HCT116 (cell line): ENCODE data around the gene CD207. TPM values are rescaled to one million over a fixed set of nuclear protein-coding genes. Genes with fewer than 3 reads are reported as not detected.

ENCODE experiments used
- ATAC-seq: fragments of 200-7000 bp; cut with Tn5 transposase; 2 replicates; pipeline ENCODE4 v1.9.1; 2020; ENCODE audit warnings: mild to moderate bottlenecking, moderate library complexity
- BruUV-seq: library from RNA; stranded (reverse); fragments of 400-500 nt; replicated peaks from 2 replicates; lab custom pipeline; 2021; lab: Mats Ljungman, UMichigan
- CTCF ChIA-PET: fragments of 300-600 bp; sonication (Branson Sonifier 250); formaldehyde crosslinking; loops from one replicate; lab custom pipeline; 2021; ENCODE audit warnings: antibody characterized with exemption; lab: Charles Lee
- POLR2A ChIA-PET: fragments of 300-600, 350-600 bp; sonication (Branson Sonifier 250); formaldehyde crosslinking; loops from one replicate; lab custom pipeline; 2021; ENCODE audit warnings: antibody characterized with exemption; lab: Charles Lee
- RAD21 ChIA-PET, 2 experiments: fragments of 300-600 bp; sonication (Branson Sonifier 250); formaldehyde crosslinking; loops; one replicate each; lab custom pipeline; 2023; ENCODE audit warnings: low total read pairs in 2 of 2; ENCODE audit not compliant: uncharacterized antibody in 2 of 2, unreplicated experiment in 2 of 2, low non-redundant PET in 1 of 2; lab: Charles Lee
- DNase-seq: peaks from one replicate; pipeline ENCODE4 v3.0.0-alpha.2; 2010; ENCODE audit warnings: low read depth, low spot score
- H2AFZ ChIP-seq: fragments of 200-600 bp; shearing (Covaris generic), sonication (generic); 2 replicates; pipeline ENCODE4 v1.6.1; 2017; ENCODE audit warnings: low read depth, mixed run types, mixed read lengths, antibody characterized with exemption, low read length; ENCODE audit not compliant: poor library complexity, severe bottlenecking
- H3K27ac ChIP-seq: 2 replicates; pipeline ENCODE4 v1.5.1; 2012; ENCODE audit warnings: low read depth, low read length
- H3K27me3 ChIP-seq: fragments of 200-600 bp; sonication (generic); 2 replicates; pipeline ENCODE4 v1.6.1; 2016; ENCODE audit warnings: mixed run types, low read length, mixed read lengths; ENCODE audit not compliant: insufficient read depth
- H3K36me3 ChIP-seq, 2 experiments: fragments of 200-500 bp in 1 of 2; fragments of 200-600 bp in 1 of 2; sonication (Bioruptor generic) in 1 of 2; sonication (generic) in 1 of 2; 2 replicates each; pipeline versions ENCODE4 v1.5.1 to v1.6.1; 2014 to 2016; ENCODE audit warnings: low read length in 2 of 2, inconsistent platforms in 1 of 2, mixed read lengths in 1 of 2, mixed run types in 1 of 2; ENCODE audit not compliant: insufficient read depth in 2 of 2, control insufficient read depth in 1 of 2
- H3K4me1 ChIP-seq, 2 experiments: fragments of 200-600 bp in 1 of 2; sonication (generic) in 1 of 2; 2 replicates each; pipeline versions ENCODE4 v1.5.1 to v1.6.1; 2012 to 2017; ENCODE audit warnings: low read length in 2 of 2, inconsistent platforms in 1 of 2, mild to moderate bottlenecking in 1 of 2, mixed read lengths in 1 of 2, mixed run types in 1 of 2, moderate library complexity in 1 of 2; ENCODE audit not compliant: insufficient read depth in 2 of 2, control insufficient read depth in 1 of 2
- H3K4me2 ChIP-seq: fragments of 200-600 bp; sonication (generic); 2 replicates; pipeline ENCODE4 v1.6.1; 2017; ENCODE audit warnings: mixed run types, low read length, mixed read lengths
- H3K4me3 ChIP-seq, 2 experiments: fragments of 200-600 bp in 1 of 2; sonication (generic) in 1 of 2; replicated peaks in 1 of 2; 2 replicates each; pipeline ENCODE4 v1.5.1; 2011 to 2016; ENCODE audit warnings: low read length in 2 of 2, control low read depth in 1 of 2, low read depth in 1 of 2, mild to moderate bottlenecking in 1 of 2, mixed read lengths in 1 of 2, mixed run types in 1 of 2
- H3K79me2 ChIP-seq: fragments of 200-600 bp; sonication (generic); 2 replicates; pipeline ENCODE4 v1.6.1; 2017; ENCODE audit warnings: mild to moderate bottlenecking, mixed run types, low read length, moderate library complexity, mixed read lengths; ENCODE audit not compliant: insufficient read depth
- H3K9ac ChIP-seq: fragments of 200-600 bp; sonication (generic); 2 replicates; pipeline ENCODE4 v1.6.1; 2016; ENCODE audit warnings: low read length, mixed read lengths
- H3K9me2 ChIP-seq: fragments of 200-600 bp; sonication (generic), shearing (Covaris generic); 2 replicates; pipeline ENCODE4 v1.6.1; 2017; ENCODE audit warnings: mixed run types, mild to moderate bottlenecking, moderate library complexity; ENCODE audit not compliant: insufficient read depth
- H3K9me3 ChIP-seq, 2 experiments: fragments of 200-500 bp in 1 of 2; fragments of 200-600 bp in 1 of 2; sonication (Bioruptor generic) in 1 of 2; sonication (generic) in 1 of 2; 2 replicates each; pipeline ENCODE4 v1.6.1; 2014 to 2017; ENCODE audit warnings: low read length in 2 of 2, mixed read lengths in 2 of 2, inconsistent platforms in 1 of 2, low read depth in 1 of 2, mild to moderate bottlenecking in 1 of 2, mixed run types in 1 of 2, moderate library complexity in 1 of 2; ENCODE audit not compliant: control insufficient read depth in 1 of 2, insufficient read depth in 1 of 2
- H4K20me1 ChIP-seq: fragments of 200-600 bp; sonication (generic), shearing (Covaris generic); 2 replicates; pipeline ENCODE4 v1.6.1; 2017; ENCODE audit warnings: mixed run types, mild to moderate bottlenecking, moderate library complexity; ENCODE audit not compliant: insufficient read depth
- CBX3 ChIP-seq: IDR thresholded peaks from 2 replicates; pipeline ENCODE4 v1.6.1; 2012; ENCODE audit warnings: low read depth
- CEBPB ChIP-seq: IDR thresholded peaks from 2 replicates; pipeline ENCODE4 v1.6.1; 2012; ENCODE audit warnings: low read depth
- CTCF ChIP-seq, 3 experiments: fragments of 200-600 bp in 1 of 3; sonication (generic) in 1 of 3; IDR thresholded peaks in 2 of 3; conservative IDR thresholded peaks in 1 of 3; 2 replicates each; pipeline ENCODE4 v1.5.1; 2012 to 2017; ENCODE audit warnings: low read depth in 2 of 3, low read length in 2 of 3, antibody characterized with exemption in 1 of 3, borderline replicate concordance in 1 of 3, control low read depth in 1 of 3, mild to moderate bottlenecking in 1 of 3, mixed read lengths in 1 of 3, mixed run types in 1 of 3, moderate library complexity in 1 of 3; ENCODE audit not compliant: insufficient read depth in 1 of 3
- JUND ChIP-seq: IDR thresholded peaks from 2 replicates; pipeline ENCODE4 v1.6.1; 2012
- MAX ChIP-seq: IDR thresholded peaks from 2 replicates; pipeline ENCODE4 v1.6.1; 2012
- POLR2AphosphoS5 ChIP-seq: IDR thresholded peaks from 2 replicates; pipeline ENCODE4 v1.6.1; 2011; ENCODE audit warnings: mild to moderate bottlenecking, low read depth, low read length, moderate library complexity
- RAD21 ChIP-seq: IDR thresholded peaks from 2 replicates; pipeline ENCODE4 v1.6.1; 2012; ENCODE audit warnings: low read depth, mild to moderate bottlenecking
- SIN3A ChIP-seq: IDR thresholded peaks from 2 replicates; pipeline ENCODE4 v1.6.1; 2012; ENCODE audit warnings: low read depth
- SRF ChIP-seq: IDR thresholded peaks from 2 replicates; pipeline ENCODE4 v1.6.1; 2012; ENCODE audit warnings: low read depth
- YY1 ChIP-seq: IDR thresholded peaks from 2 replicates; pipeline ENCODE4 v1.6.1; 2011; ENCODE audit warnings: low read length, low read depth, moderate library complexity, mild to moderate bottlenecking; ENCODE audit not compliant: insufficient replicate concordance; ENCODE audit errors: extremely low read depth
- intact Hi-C: fragments of 100-400 bp; cut with micrococcal nuclease; formaldehyde crosslinking; loops from 2 replicates; pipeline ENCODE4 v1.10.0; 2022
- total RNA-seq: library from RNA; stranded (reverse); gene quantifications from one replicate; pipeline ENCODE4 v1.2.1, GENCODE V29; 2021; ENCODE audit not compliant: unreplicated experiment

CD207 gene
- total RNA-seq, 1 experiment from 2014 or later, result not detected

- no peaks in the 10 kb centered on the region for H3K9me3 ChIP-seq
- ChIA-PET CTCF (interaction anchor here (1.2 to 6.2 kb wide), 7 partner anchors 9 to 106 kb away, joined by 3 to 79 read pairs (median 4); partner anchors contain the start of gene ANKRD53), POLR2A (no interaction called here)
- peak; percentile 70 for DNase-seq
- H3K36me3 ChIP-seq, result no peaks in the 10 kb centered on the region
- no peaks in the 10 kb centered on the region for H3K79me2 ChIP-seq
- H3K9me2 ChIP-seq, result no peaks in the 10 kb centered on the region
- TF ChIP-seq JUND (no peak), CBX3 (peak; percentile 11; the same call in 1 of the 2 replicates), YY1 (peak; percentile 65), POLR2AphosphoS5 (no peak), CEBPB (no peak), MAX (no peak), SRF (no peak), SIN3A (no peak), RAD21 (peak; percentile 96), CTCF (IDR thresholded peaks at IDR 0.05 in 2 of 3, conservative IDR thresholded peaks at IDR 0.05 in 1 of 3; ENCODE audit: borderline replicate concordance in 1 of 3, insufficient read depth in 1 of 3, low read depth in 2 of 3, low read length in 2 of 3) (peak; percentile 81 to 98 (median 88))
- TF ChIP-seq, all 23 proteins: peak for 4
- intact Hi-C loops, result loop anchor here (1.0 to 2.0 kb wide), 3 partner anchors 49 to 105 kb away; no protein-coding TSS in a partner anchor
- peak; percentile 100 for ATAC-seq
- Histone ChIP-seq H3K27ac (no peak overlapping the region), H3K4me2 (peak overlapping the region; percentile 79), H3K27me3 (peaks cover 3% of the 10 kb centered on the region; the same call in 1 of the 2 replicates), H3K4me3 (peak overlapping the region; percentile 33 to 46), H3K4me1 (peaks cover 3 to 12% of the 10 kb centered on the region in 2 experiments; a peak in 1 of 4 replicates), H3K9ac (no peak overlapping the region; the same call in 1 of the 2 replicates), H4K20me1 (no peaks in the 10 kb centered on the region), H2AFZ (peak overlapping the region; percentile 77)
- RAD21 ChIA-PET, result interaction anchor here (0.5 to 1.7 kb wide), 5 partner anchors 48 to 105 kb away, joined by 3 to 8 read pairs (median 4); no protein-coding TSS in a partner anchor
- BruUV-seq, result no TSS peak
Observed at GRCh38 chr2:70871398-70872211, 36.0 kb upstream of the CD207 start.
